Endothelial cell (in vitro differentiated cells): Measurements from ENCODE around the gene UBE3B. TPM values are rescaled to one million over a fixed set of nuclear protein-coding genes. Genes with fewer than 3 reads are reported as not detected.

Experiments used
- DNase-seq: peaks from one replicate; pipeline ENCODE4 v3.0.0; 2021; ENCODE audit warnings: low spot score
- H3K27ac Mint-ChIP-seq: one replicate; pipeline ENCODE4 v1.8.0; 2021; ENCODE audit warnings: mixed read lengths, inconsistent platforms; ENCODE audit not compliant: unreplicated experiment
- H3K27me3 Mint-ChIP-seq: one replicate; pipeline ENCODE4 v1.8.0; 2021; ENCODE audit warnings: mild to moderate bottlenecking, moderate library complexity, mixed read lengths, inconsistent platforms; ENCODE audit not compliant: unreplicated experiment
- H3K36me3 Mint-ChIP-seq: one replicate; pipeline ENCODE4 v1.8.0; 2021; ENCODE audit warnings: mild to moderate bottlenecking, low read depth, mixed read lengths, inconsistent platforms; ENCODE audit not compliant: unreplicated experiment
- H3K4me1 Mint-ChIP-seq: one replicate; pipeline ENCODE4 v1.8.0; 2021; ENCODE audit warnings: mild to moderate bottlenecking, mixed read lengths, inconsistent platforms; ENCODE audit not compliant: unreplicated experiment
- H3K4me3 Mint-ChIP-seq: one replicate; pipeline ENCODE4 v1.8.0; 2021; ENCODE audit warnings: mild to moderate bottlenecking, mixed read lengths, inconsistent platforms; ENCODE audit not compliant: unreplicated experiment
- H3K9me3 Mint-ChIP-seq: one replicate; pipeline ENCODE4 v1.8.0; 2021; ENCODE audit warnings: mixed read lengths, inconsistent platforms; ENCODE audit not compliant: unreplicated experiment
- total RNA-seq: library from RNA; stranded (reverse); fragmentation: NEBNext Ultra II Directional; extraction: Animal tissue kit (Norgen Biotek cat#: 25700); gene quantifications from one replicate; pipeline ENCODE4 v1.2.1, GENCODE V29; 2021; ENCODE audit not compliant: unreplicated experiment
- TF ChIP-seq, protein P1 (sequence below): fragments of 200-600 bp; sonication (generic); IDR thresholded peaks from one replicate; pipeline ENCODE4 v1.5.0; 2021; ENCODE audit warnings: antibody characterized with exemption; ENCODE audit not compliant: unreplicated experiment

Gene UBE3B
- total RNA-seq, 1 donor from 2014 or later: 44.3 TPM

DNA sequence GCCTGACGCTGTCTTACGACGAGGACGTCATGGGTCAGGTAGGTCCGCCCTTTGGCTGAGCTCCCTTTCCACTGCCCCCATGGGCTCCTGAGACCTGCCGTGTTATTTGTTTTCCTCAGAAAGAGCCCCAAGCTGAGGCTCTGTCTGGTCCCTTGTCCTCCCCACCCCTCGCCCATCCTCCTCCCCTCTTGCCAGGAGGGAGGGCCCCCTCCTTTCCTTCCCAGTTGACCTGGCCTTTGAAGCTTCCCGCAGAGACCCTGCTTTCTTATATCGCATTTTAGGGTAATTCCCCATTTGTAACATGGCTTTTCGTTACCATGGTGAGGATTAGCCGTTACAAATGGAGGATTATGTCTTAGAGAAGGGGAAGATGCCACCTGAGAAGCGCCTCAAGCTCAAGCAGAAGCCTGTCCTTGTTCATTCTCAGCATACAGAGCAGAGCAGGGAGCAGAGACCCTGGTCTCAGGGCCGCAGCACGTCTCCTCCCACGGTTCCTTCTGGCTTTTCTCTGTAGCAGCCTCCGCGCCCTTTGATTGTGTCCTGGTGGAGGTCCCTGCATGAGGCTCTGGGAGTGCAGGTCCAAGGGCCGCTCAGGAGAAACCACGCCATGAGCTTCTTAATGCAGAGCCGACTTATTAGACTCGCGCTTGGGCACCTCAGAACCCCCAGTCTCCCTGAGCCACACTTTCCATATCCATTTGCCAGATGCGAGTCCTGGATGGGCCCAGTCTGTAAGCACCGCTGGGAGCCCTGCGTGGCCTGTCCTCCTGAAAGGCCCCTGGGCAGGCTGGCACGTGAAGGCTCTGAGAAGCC, 47.2 kb downstream of the UBE3B start:
- no peak for DNase-seq
- TF ChIP-seq, protein P1, sequence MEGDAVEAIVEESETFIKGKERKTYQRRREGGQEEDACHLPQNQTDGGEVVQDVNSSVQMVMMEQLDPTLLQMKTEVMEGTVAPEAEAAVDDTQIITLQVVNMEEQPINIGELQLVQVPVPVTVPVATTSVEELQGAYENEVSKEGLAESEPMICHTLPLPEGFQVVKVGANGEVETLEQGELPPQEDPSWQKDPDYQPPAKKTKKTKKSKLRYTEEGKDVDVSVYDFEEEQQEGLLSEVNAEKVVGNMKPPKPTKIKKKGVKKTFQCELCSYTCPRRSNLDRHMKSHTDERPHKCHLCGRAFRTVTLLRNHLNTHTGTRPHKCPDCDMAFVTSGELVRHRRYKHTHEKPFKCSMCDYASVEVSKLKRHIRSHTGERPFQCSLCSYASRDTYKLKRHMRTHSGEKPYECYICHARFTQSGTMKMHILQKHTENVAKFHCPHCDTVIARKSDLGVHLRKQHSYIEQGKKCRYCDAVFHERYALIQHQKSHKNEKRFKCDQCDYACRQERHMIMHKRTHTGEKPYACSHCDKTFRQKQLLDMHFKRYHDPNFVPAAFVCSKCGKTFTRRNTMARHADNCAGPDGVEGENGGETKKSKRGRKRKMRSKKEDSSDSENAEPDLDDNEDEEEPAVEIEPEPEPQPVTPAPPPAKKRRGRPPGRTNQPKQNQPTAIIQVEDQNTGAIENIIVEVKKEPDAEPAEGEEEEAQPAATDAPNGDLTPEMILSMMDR: no peak
- H3K4me3 Mint-ChIP-seq: no peak overlapping the region
- peaks cover 9% of the 10 kb centered on the region for H3K4me1 Mint-ChIP-seq
- H3K36me3 Mint-ChIP-seq: peaks cover 52% of the 10 kb centered on the region
- H3K27ac Mint-ChIP-seq: no peak overlapping the region
- peaks cover 10% of the 10 kb centered on the region for H3K27me3 Mint-ChIP-seq
- H3K9me3 Mint-ChIP-seq: no peaks in the 10 kb centered on the region

DNA sequence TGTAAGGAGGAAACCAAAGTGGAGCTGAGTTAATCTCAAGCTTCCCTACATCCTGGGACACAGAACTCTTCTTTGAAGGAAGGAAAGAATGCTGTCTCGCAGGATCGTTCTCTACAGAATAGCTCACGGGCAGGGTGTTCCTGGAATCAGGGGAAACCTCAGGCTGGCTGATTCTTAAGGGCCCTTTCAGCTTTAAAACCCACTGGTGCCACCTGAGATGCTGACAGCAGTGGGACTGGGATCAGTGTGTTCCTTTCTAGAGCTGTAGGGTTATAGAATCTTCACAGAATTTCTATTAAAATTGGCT, 47.8 kb downstream of the UBE3B start:
- H3K9me3 Mint-ChIP-seq: no peaks in the 10 kb centered on the region
- TF ChIP-seq, protein P1: no peak
- H3K4me3 Mint-ChIP-seq: no peak overlapping the region
- no peak for DNase-seq
- peaks cover 10% of the 10 kb centered on the region for H3K27me3 Mint-ChIP-seq
- H3K27ac Mint-ChIP-seq: no peak overlapping the region
- peaks cover 57% of the 10 kb centered on the region for H3K36me3 Mint-ChIP-seq
- peaks cover 3% of the 10 kb centered on the region for H3K4me1 Mint-ChIP-seq

DNA sequence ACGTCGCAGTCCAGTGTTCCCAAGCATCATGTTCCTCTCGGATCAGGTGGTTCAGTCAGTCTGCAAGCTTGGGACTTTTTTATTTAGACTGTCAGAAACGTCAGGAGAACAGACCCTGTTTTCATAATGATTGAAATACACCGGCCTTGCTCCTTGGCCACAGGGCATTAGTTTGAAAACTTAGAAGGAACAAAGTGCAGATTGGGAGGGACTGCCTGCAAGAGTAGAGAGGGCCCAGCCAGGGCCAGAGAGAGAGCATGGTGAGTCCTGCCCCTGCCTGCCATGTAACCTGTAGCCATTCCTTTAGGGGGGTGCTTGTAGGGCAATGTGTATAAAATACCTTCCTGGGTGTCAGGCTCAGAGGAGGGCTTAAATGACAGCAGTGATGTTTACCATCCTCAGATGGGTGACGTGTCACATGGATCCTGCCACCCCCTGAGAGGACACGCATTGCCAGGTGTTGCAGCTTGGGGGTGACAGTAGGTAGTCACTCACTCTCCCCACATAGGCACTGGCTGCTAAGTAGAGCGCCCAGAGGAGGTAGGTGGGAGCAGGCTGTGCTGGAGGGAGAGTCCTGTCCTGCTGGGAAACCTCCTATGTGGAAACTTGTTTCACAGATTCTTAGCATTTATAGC, 50.2 kb downstream of the UBE3B start:
- no peak overlapping the region for H3K27ac Mint-ChIP-seq
- no peak overlapping the region for H3K4me3 Mint-ChIP-seq
- H3K9me3 Mint-ChIP-seq: no peaks in the 10 kb centered on the region
- H3K36me3 Mint-ChIP-seq: peaks cover 48% of the 10 kb centered on the region
- DNase-seq: no peak
- peaks cover 8% of the 10 kb centered on the region for H3K27me3 Mint-ChIP-seq
- H3K4me1 Mint-ChIP-seq: no peaks in the 10 kb centered on the region
- TF ChIP-seq, protein P1: no peak

DNA sequence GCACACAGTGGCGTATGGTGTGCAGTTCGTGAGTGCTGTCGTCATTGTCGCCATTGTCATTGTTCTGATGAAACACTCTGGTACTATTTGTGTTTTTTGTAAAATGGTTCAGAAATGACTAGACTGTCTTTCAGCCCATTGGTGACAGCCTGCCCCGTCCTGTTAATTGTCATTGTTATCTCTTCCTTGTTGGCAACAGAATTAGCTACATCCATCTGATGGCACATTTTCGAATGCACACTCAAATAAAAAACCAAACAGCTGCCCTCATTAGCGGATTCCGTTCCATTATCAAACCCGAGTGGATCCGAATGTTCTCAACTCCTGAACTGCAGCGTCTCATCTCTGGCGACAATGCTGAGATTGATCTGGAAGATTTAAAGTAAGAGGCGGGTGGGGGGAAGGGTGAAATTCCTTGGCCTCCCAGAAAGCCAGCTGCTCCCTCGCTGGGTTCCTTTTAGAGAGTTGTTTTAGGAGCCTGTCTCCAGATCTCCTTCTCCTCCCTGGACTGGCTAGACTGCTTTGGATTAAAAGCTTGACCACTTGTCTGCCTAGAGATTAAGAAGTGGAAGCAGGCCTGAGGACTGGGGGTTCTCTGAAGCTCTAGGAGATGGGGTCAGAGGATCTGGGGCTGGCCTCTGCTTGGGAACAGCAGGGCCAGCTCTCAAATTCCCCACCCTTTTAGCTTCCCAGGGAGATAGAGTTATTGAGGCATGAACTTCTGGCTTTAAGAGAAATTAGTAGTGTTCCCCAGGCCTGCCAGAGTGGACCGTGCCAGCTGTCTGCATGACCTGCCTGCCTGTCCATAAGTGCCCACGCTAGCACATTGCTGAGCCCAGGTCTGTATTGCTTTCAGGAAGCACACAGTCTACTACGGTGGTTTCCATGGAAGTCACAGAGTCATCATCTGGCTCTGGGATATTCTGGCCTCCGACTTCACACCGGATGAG, 52.5 kb downstream of the UBE3B start:
- Mint-ChIP-seq H3K36me3 (peaks cover 46% of the 10 kb centered on the region), H3K27me3 (peaks cover 9% of the 10 kb centered on the region), H3K4me1 (no peaks in the 10 kb centered on the region), H3K9me3 (no peaks in the 10 kb centered on the region), H3K27ac (no peak overlapping the region), H3K4me3 (peak overlapping the region; percentile 32)
- DNase-seq: no peak
- TF ChIP-seq, protein P1: no peak
